ENCODE data around the gene TRIM67. TPM values are rescaled to one million over a fixed set of nuclear protein-coding genes. Genes with fewer than 3 reads are reported as not detected.

TRIM67 gene
- total and polyA plus RNA-seq, 7 experiments from 2014 or later: 0.02 TPM; not detected in 6

- H3K4me1 ChIP-seq (ENCODE audit: control insufficient read depth in 2 of 2, insufficient read depth in 2 of 2, low read length in 2 of 2): no peaks in the 10 kb centered on the region
- ChIA-PET CTCF (no interaction called here), POLR2A (no interaction called here)
- ATAC-seq (no peak), DNase-seq (no peak)
- Mint-ChIP-seq H3K27ac (no peak overlapping the region), H3K27me3 (peaks cover 41 to 63% (median 47%) of the 10 kb centered on the region in 5 donors), H3K4me1 (peaks cover 0 to 3% (median 0%) of the 10 kb centered on the region in 7 donors), H3K36me3 (peaks cover 0 to 3% (median 0%) of the 10 kb centered on the region in 5 donors), H3K9me3 (peaks cover 0 to 3% (median 0%) of the 10 kb centered on the region in 11 donors), H3K4me3 (no peak overlapping the region)
- H3K9me3 ChIP-seq (ENCODE audit: control insufficient read depth in 2 of 3, low read length in 3 of 3): no peaks in the 10 kb centered on the region
- H3K4me3 ChIP-seq (ENCODE audit: low read length): no peak overlapping the region
- intact Hi-C loops (cut with micrococcal nuclease): no loop called here
- H3K27ac ChIP-seq (ENCODE audit: low read depth, low read length): no peak overlapping the region
- no peaks in the 10 kb centered on the region for H3K36me3 ChIP-seq (ENCODE audit: control insufficient read depth in 2 of 3, insufficient read depth in 3 of 3, low read length in 3 of 3)
- peaks cover 0 to 3% of the 10 kb centered on the region in 2 donors for H3K27me3 ChIP-seq (ENCODE audit: control insufficient read depth in 2 of 2, insufficient read depth in 2 of 2, low read length in 2 of 2)
Observed at GRCh38 chr1:231171623-231172197, 9.9 kb downstream of the TRIM67 start.

GRCh38 chr1:231172411-231172810 lies 10.6 kb downstream of the TRIM67 start:
- DNase-seq (no peak), ATAC-seq (no peak)
- no peaks in the 10 kb centered on the region for H3K36me3 ChIP-seq (ENCODE audit: control insufficient read depth in 2 of 3, insufficient read depth in 3 of 3, low read length in 3 of 3)
- Mint-ChIP-seq H3K9me3 (peaks cover 0 to 3% (median 0%) of the 10 kb centered on the region in 11 donors), H3K27me3 (peaks cover 41 to 64% (median 50%) of the 10 kb centered on the region in 5 donors), H3K4me1 (peaks cover 0 to 3% (median 0%) of the 10 kb centered on the region in 7 donors), H3K27ac (no peak overlapping the region), H3K36me3 (peaks cover 0 to 3% (median 0%) of the 10 kb centered on the region in 5 donors), H3K4me3 (no peak overlapping the region)
- no peaks in the 10 kb centered on the region for H3K4me1 ChIP-seq (ENCODE audit: control insufficient read depth in 2 of 2, insufficient read depth in 2 of 2, low read length in 2 of 2)
- POLR2A ChIA-PET: no interaction called here
- no peak overlapping the region for H3K27ac ChIP-seq (ENCODE audit: low read depth, low read length)
- H3K27me3 ChIP-seq (ENCODE audit: control insufficient read depth in 2 of 2, insufficient read depth in 2 of 2, low read length in 2 of 2): peaks cover 0 to 3% of the 10 kb centered on the region in 2 donors
- CTCF ChIA-PET: no interaction called here
- no peak overlapping the region for H3K4me3 ChIP-seq (ENCODE audit: low read length)
- H3K9me3 ChIP-seq (ENCODE audit: control insufficient read depth in 2 of 3, low read length in 3 of 3): no peaks in the 10 kb centered on the region
- intact Hi-C loops (cut with micrococcal nuclease): no loop called here

- Mint-ChIP-seq H3K27ac (no peak overlapping the region), H3K4me1 (peaks cover 0 to 3% (median 0%) of the 10 kb centered on the region in 7 donors), H3K27me3 (peaks cover 51 to 66% (median 56%) of the 10 kb centered on the region in 5 donors), H3K4me3 (no peak overlapping the region), H3K36me3 (no peaks in the 10 kb centered on the region), H3K9me3 (peaks cover 0 to 11% (median 0%) of the 10 kb centered on the region in 11 donors)
- no peaks in the 10 kb centered on the region for H3K9me3 ChIP-seq (ENCODE audit: control insufficient read depth in 2 of 3, low read length in 3 of 3)
- H3K4me1 ChIP-seq (ENCODE audit: control insufficient read depth in 2 of 2, insufficient read depth in 2 of 2, low read length in 2 of 2): no peaks in the 10 kb centered on the region
- H3K27me3 ChIP-seq (ENCODE audit: control insufficient read depth in 2 of 2, insufficient read depth in 2 of 2, low read length in 2 of 2): peaks cover 0 to 5% of the 10 kb centered on the region in 2 donors
- POLR2A ChIA-PET: no interaction called here
- intact Hi-C loops (cut with micrococcal nuclease): no loop called here
- no peak overlapping the region for H3K27ac ChIP-seq (ENCODE audit: low read depth, low read length)
- H3K4me3 ChIP-seq (ENCODE audit: low read length): no peak overlapping the region
- no peaks in the 10 kb centered on the region for H3K36me3 ChIP-seq (ENCODE audit: control insufficient read depth in 2 of 3, insufficient read depth in 3 of 3, low read length in 3 of 3)
- CTCF ChIA-PET: no interaction called here
- no peak for ATAC-seq
- DNase-seq: no peak
Observed at GRCh38 chr1:231176421-231176820, 14.6 kb downstream of the TRIM67 start.

- CTCF ChIA-PET: no interaction called here
- H3K4me1 Mint-ChIP-seq: peaks cover 0 to 2% (median 0%) of the 10 kb centered on the region in 7 donors
- POLR2A ChIA-PET: no interaction called here
- peaks cover 0 to 11% (median 0%) of the 10 kb centered on the region in 11 donors for H3K9me3 Mint-ChIP-seq
- H3K36me3 Mint-ChIP-seq: no peaks in the 10 kb centered on the region
- H3K27me3 Mint-ChIP-seq: peaks cover 57 to 69% (median 64%) of the 10 kb centered on the region in 5 donors
- DNase-seq (no peak), ATAC-seq (no peak)
- Histone ChIP-seq H3K27ac (ENCODE audit: low read depth, low read length) (no peak overlapping the region), H3K36me3 (ENCODE audit: control insufficient read depth in 2 of 3, insufficient read depth in 3 of 3, low read length in 3 of 3) (no peaks in the 10 kb centered on the region), H3K27me3 (ENCODE audit: control insufficient read depth in 2 of 2, insufficient read depth in 2 of 2, low read length in 2 of 2) (peaks cover 0 to 5% of the 10 kb centered on the region in 2 donors), H3K4me1 (ENCODE audit: control insufficient read depth in 2 of 2, insufficient read depth in 2 of 2, low read length in 2 of 2) (no peaks in the 10 kb centered on the region), H3K9me3 (ENCODE audit: control insufficient read depth in 2 of 3, low read length in 3 of 3) (no peaks in the 10 kb centered on the region), H3K4me3 (ENCODE audit: low read length) (no peak overlapping the region)
- intact Hi-C loops (cut with micrococcal nuclease): no loop called here
- H3K27ac Mint-ChIP-seq: no peak overlapping the region
- H3K4me3 Mint-ChIP-seq: no peak overlapping the region
Observed at GRCh38 chr1:231177226-231177625, 15.4 kb downstream of the TRIM67 start.

GRCh38 chr1:231177936-231178335 lies 16.1 kb downstream of the TRIM67 start:
- H3K9me3 ChIP-seq (ENCODE audit: control insufficient read depth in 2 of 3, low read length in 3 of 3): no peaks in the 10 kb centered on the region
- Mint-ChIP-seq H3K9me3 (peaks cover 0 to 11% (median 0%) of the 10 kb centered on the region in 11 donors), H3K27me3 (peaks cover 56 to 71% (median 66%) of the 10 kb centered on the region in 5 donors), H3K27ac (no peak overlapping the region), H3K36me3 (no peaks in the 10 kb centered on the region), H3K4me1 (no peaks in the 10 kb centered on the region), H3K4me3 (no peak overlapping the region)
- no peaks in the 10 kb centered on the region for H3K36me3 ChIP-seq (ENCODE audit: control insufficient read depth in 2 of 3, insufficient read depth in 3 of 3, low read length in 3 of 3)
- intact Hi-C loops (cut with micrococcal nuclease): no loop called here
- DNase-seq (no peak), ATAC-seq (no peak)
- CTCF ChIA-PET: no interaction called here
- H3K27ac ChIP-seq (ENCODE audit: low read depth, low read length): no peak overlapping the region
- H3K27me3 ChIP-seq (ENCODE audit: control insufficient read depth in 2 of 2, insufficient read depth in 2 of 2, low read length in 2 of 2): peaks cover under 1 to 5% of the 10 kb centered on the region in 2 donors
- POLR2A ChIA-PET: no interaction called here
- H3K4me1 ChIP-seq (ENCODE audit: control insufficient read depth in 2 of 2, insufficient read depth in 2 of 2, low read length in 2 of 2): no peaks in the 10 kb centered on the region
- H3K4me3 ChIP-seq (ENCODE audit: low read length): no peak overlapping the region

GRCh38 chr1:231178970-231179369 lies 17.1 kb downstream of the TRIM67 start:
- CTCF ChIA-PET: no interaction called here
- peaks cover 0 to 11% (median 0%) of the 10 kb centered on the region in 11 donors for H3K9me3 Mint-ChIP-seq
- no peaks in the 10 kb centered on the region for H3K36me3 Mint-ChIP-seq
- Histone ChIP-seq H3K36me3 (ENCODE audit: control insufficient read depth in 2 of 3, insufficient read depth in 3 of 3, low read length in 3 of 3) (no peaks in the 10 kb centered on the region), H3K9me3 (ENCODE audit: control insufficient read depth in 2 of 3, low read length in 3 of 3) (no peaks in the 10 kb centered on the region), H3K27me3 (ENCODE audit: control insufficient read depth in 2 of 2, insufficient read depth in 2 of 2, low read length in 2 of 2) (peaks cover 2 to 5% of the 10 kb centered on the region in 2 donors), H3K4me3 (ENCODE audit: low read length) (no peak overlapping the region), H3K4me1 (ENCODE audit: control insufficient read depth in 2 of 2, insufficient read depth in 2 of 2, low read length in 2 of 2) (no peaks in the 10 kb centered on the region), H3K27ac (ENCODE audit: low read depth, low read length) (no peak overlapping the region)
- ATAC-seq (no peak), DNase-seq (no peak)
- no peak overlapping the region for H3K27ac Mint-ChIP-seq
- H3K4me1 Mint-ChIP-seq: no peaks in the 10 kb centered on the region
- POLR2A ChIA-PET: no interaction called here
- H3K27me3 Mint-ChIP-seq: peaks cover 50 to 71% (median 59%) of the 10 kb centered on the region in 5 donors
- intact Hi-C loops (cut with micrococcal nuclease): no loop called here
- no peak overlapping the region for H3K4me3 Mint-ChIP-seq

- Mint-ChIP-seq H3K4me3 (no peak overlapping the region), H3K27ac (no peak overlapping the region), H3K27me3 (peaks cover 48 to 63% (median 56%) of the 10 kb centered on the region in 5 donors), H3K36me3 (no peaks in the 10 kb centered on the region), H3K4me1 (no peaks in the 10 kb centered on the region), H3K9me3 (peaks cover 0 to 11% (median 0%) of the 10 kb centered on the region in 11 donors)
- intact Hi-C loops (cut with micrococcal nuclease): no loop called here
- no peaks in the 10 kb centered on the region for H3K9me3 ChIP-seq (ENCODE audit: control insufficient read depth in 2 of 3, low read length in 3 of 3)
- ChIA-PET POLR2A (no interaction called here), CTCF (no interaction called here)
- ATAC-seq (no peak), DNase-seq (no peak)
- H3K4me3 ChIP-seq (ENCODE audit: low read length): no peak overlapping the region
- H3K36me3 ChIP-seq (ENCODE audit: control insufficient read depth in 2 of 3, insufficient read depth in 3 of 3, low read length in 3 of 3): no peaks in the 10 kb centered on the region
- H3K27me3 ChIP-seq (ENCODE audit: control insufficient read depth in 2 of 2, insufficient read depth in 2 of 2, low read length in 2 of 2): peaks cover 2 to 5% of the 10 kb centered on the region in 2 donors
- H3K27ac ChIP-seq (ENCODE audit: low read depth, low read length): no peak overlapping the region
- H3K4me1 ChIP-seq (ENCODE audit: control insufficient read depth in 2 of 2, insufficient read depth in 2 of 2, low read length in 2 of 2): no peaks in the 10 kb centered on the region
Observed at GRCh38 chr1:231180034-231180433, 18.2 kb downstream of the TRIM67 start.
